ENCODE results near the gene SNAPC5. TPM values are rescaled to one million over a fixed set of nuclear protein-coding genes. Genes with fewer than 3 reads are reported as not detected.

The SNAPC5 gene
- total and polyA plus RNA-seq, 2 of the 8 experiments (the other 6 are each of a cell fraction or from before 2014, with no cell fraction given) = 18.7 to 23.1 TPM

- H2AFZ ChIP-seq (ENCODE audit: low read length) = no peak overlapping the region
- WGBS, 2 experiments (ENCODE audit: extremely low coverage in 1 of 2, insufficient coverage in 1 of 2, insufficient read length in 1 of 2, insufficient replicate concordance in 2 of 2, low coverage in 1 of 2, low lambda C conversion rate in 2 of 2, missing lambda C conversion rate in 1 of 2) = 86% methylated on average over 6 of the region's 6 CpGs; no CpG with 5 or more reads in 1 of the 2 experiments
These were observed 17.3 kb downstream of the SNAPC5 start for GRCh38 chr15:66480267-66480666.

More at GRCh38 chr15:66480267-66480666, 17.3 kb downstream of the SNAPC5 start:
- H3K9ac ChIP-seq (replicated peaks in 1 of 4; ENCODE audit: extremely low read depth in 1 of 4, low read depth in 3 of 4, low read length in 3 of 4) = no peak overlapping the region
- H3K36me3 ChIP-seq (ENCODE audit: control insufficient read depth in 2 of 4, insufficient read depth in 4 of 4, low read length in 3 of 4) = peaks cover 0 to 17% (median 9%) of the 10 kb centered on the region in 4 experiments; a peak in 5 of 8 replicates
- peaks cover 5% of the 10 kb centered on the region; the same call in 1 of the 2 replicates for H3K79me1 ChIP-seq (ENCODE audit: low read depth, low read length)
- H2BK120ac ChIP-seq (replicated peaks; ENCODE audit: low read depth, low read length) = no peak overlapping the region
- H3K56ac ChIP-seq (replicated peaks; ENCODE audit: insufficient read length, low read depth, low read length) = no peak overlapping the region
- no peak overlapping the region for H2BK12ac ChIP-seq (ENCODE audit: low read depth, low read length)
- H2AK5ac ChIP-seq (ENCODE audit: low read depth, low read length) = no peak overlapping the region
- H3K9me3 ChIP-seq (ENCODE audit: insufficient read depth in 2 of 2, low read depth in 1 of 2, low read length in 1 of 2) = no peaks in the 10 kb centered on the region
- CTCF ChIA-PET (ENCODE audit: partially characterized antibody) = no interaction called here
- no peak overlapping the region for H3K23ac ChIP-seq (ENCODE audit: insufficient read length)
- no peak overlapping the region for H4K8ac ChIP-seq (ENCODE audit: extremely low read depth, insufficient read depth, low read length)
- H4K91ac ChIP-seq (replicated peaks; ENCODE audit: insufficient read length, low read length) = no peak overlapping the region
- H4K20me1 ChIP-seq (replicated peaks in 1 of 2; ENCODE audit: control insufficient read depth in 1 of 2, insufficient read depth in 2 of 2, low read length in 2 of 2) = peaks cover 3% of the 10 kb centered on the region in 2 experiments
- FAIRE-seq (no peak), DNase-seq (ENCODE audit: low read depth in 1 of 2, low spot score in 2 of 2) (no peak)
- no peak overlapping the region for H2BK15ac ChIP-seq (ENCODE audit: low read length)
- H3K4me1 ChIP-seq (replicated peaks in 1 of 4; ENCODE audit: control insufficient read depth in 3 of 4, insufficient read depth in 4 of 4, low read length in 3 of 4) = peaks cover 9 to 20% (median 11%) of the 10 kb centered on the region in 4 experiments
- H3K4me2 ChIP-seq (ENCODE audit: insufficient read depth in 1 of 2, low read depth in 2 of 2, low read length in 2 of 2) = no peak overlapping the region
- TF ChIP-seq CBX5 (IDR thresholded peaks at IDR 0.05; ENCODE audit: low read depth, low read length) (no peak), ATF3 (IDR thresholded peaks at IDR 0.05; ENCODE audit: insufficient read depth, low read depth, low read length) (no peak), KDM4A (IDR thresholded peaks at IDR 0.05; ENCODE audit: low read depth, low read length, severe bottlenecking) (no peak), NANOG (IDR thresholded peaks at IDR 0.05; ENCODE audit: insufficient read depth, low read depth, low read length, poor library complexity, severe bottlenecking) (no peak), SP2 (IDR thresholded peaks at IDR 0.05; ENCODE audit: low read length) (no peak), CREB1 (IDR thresholded peaks at IDR 0.05) (no peak), GTF2F1 (IDR thresholded peaks at IDR 0.05; ENCODE audit: borderline replicate concordance, low read depth, low read length) (no peak), CHD2 (IDR thresholded peaks at IDR 0.05; ENCODE audit: low read length) (no peak), EGR1 (IDR thresholded peaks at IDR 0.05; ENCODE audit: borderline replicate concordance, low read depth, low read length) (no peak), ZNF274 (IDR thresholded peaks at IDR 0.05; ENCODE audit: borderline replicate concordance, extremely low read depth, low read length) (no peak), RFX5 (IDR thresholded peaks at IDR 0.05; ENCODE audit: borderline replicate concordance, low read depth, low read length) (no peak), TBP (IDR thresholded peaks at IDR 0.05; ENCODE audit: low read depth, low read length) (no peak)
- no peaks in the 10 kb centered on the region for H3K27me3 ChIP-seq (replicated peaks in 1 of 4; ENCODE audit: control insufficient read depth in 3 of 4, extremely low read depth in 1 of 4, insufficient read depth in 3 of 4, low read length in 3 of 4)
- H3K18ac ChIP-seq (ENCODE audit: extremely low read depth, low read length) = no peak overlapping the region
- no peak overlapping the region for H2BK20ac ChIP-seq (ENCODE audit: low read length)
- no peak overlapping the region for H3K4ac ChIP-seq (replicated peaks; ENCODE audit: insufficient read length, low read depth, low read length)
- H4K5ac ChIP-seq (ENCODE audit: insufficient read length, low read depth, low read length) = no peak overlapping the region
- POLR2A ChIA-PET (ENCODE audit: partially characterized antibody) = interaction anchor here (1.1 to 2.9 kb wide), 3 partner anchors 17 to 23 kb away, joined by 3 to 14 read pairs (median 4); partner anchors contain the start of gene SNAPC5
- H3K4me3 ChIP-seq (ENCODE audit: extremely low read depth in 1 of 4, insufficient read depth in 2 of 4, low read depth in 3 of 4, low read length in 4 of 4) = no peak overlapping the region
- peaks cover 0 to 24% of the 10 kb centered on the region in 2 experiments; a peak in 1 of 4 replicates for H3K79me2 ChIP-seq (ENCODE audit: control insufficient read depth in 1 of 2, insufficient read depth in 2 of 2, low read length in 2 of 2)
- H3K27ac ChIP-seq (ENCODE audit: low read depth, low read length) = no peak overlapping the region
- no peak overlapping the region for H2BK5ac ChIP-seq (ENCODE audit: low read depth, low read length)
- no peaks in the 10 kb centered on the region for H3K23me2 ChIP-seq (ENCODE audit: low read depth, low read length)
- H3K14ac ChIP-seq (ENCODE audit: insufficient read length) = no peak overlapping the region
